Smooth muscle cell (in vitro differentiated cells): ENCODE measurements around the gene KLK12. TPM values are rescaled to one million over a fixed set of nuclear protein-coding genes. Genes with fewer than 3 reads are reported as not detected.

Experiments used
- DNase-seq: peaks from one replicate; lab custom pipeline; 2025; ENCODE audit not compliant: unreplicated experiment; lab: John Stamatoyannopoulos, UW
- H2AFZ ChIP-seq: fragments of 200-600 bp; sonication (generic); 2 replicates; pipeline ENCODE4 v1.6.0; 2016; ENCODE audit warnings: antibody characterized with exemption, low read depth, mild to moderate bottlenecking
- H3F3A ChIP-seq: fragments of 200-600 bp; sonication (generic); 2 replicates; pipeline ENCODE4 v1.6.0; 2017; ENCODE audit warnings: antibody characterized with exemption, low read depth
- H3K27ac ChIP-seq: fragments of 200-600 bp; sonication (generic); 2 replicates; pipeline ENCODE4 v1.5.1; 2016; ENCODE audit warnings: low read depth, mild to moderate bottlenecking
- H3K27me3 ChIP-seq: fragments of 200-600 bp; sonication (generic); 2 replicates; pipeline ENCODE4 v1.6.1; 2016; ENCODE audit warnings: low read depth, mild to moderate bottlenecking
- H3K36me3 ChIP-seq: fragments of 200-600 bp; sonication (generic); 2 replicates; pipeline ENCODE4 v1.5.1; 2016; ENCODE audit warnings: low read depth
- H3K4me1 ChIP-seq: fragments of 200-600 bp; sonication (generic); 2 replicates; pipeline ENCODE4 v1.5.1; 2016; ENCODE audit warnings: low read depth
- H3K4me2 ChIP-seq: fragments of 200-600 bp; sonication (generic); 2 replicates; pipeline ENCODE4 v1.6.0; 2016; ENCODE audit warnings: mild to moderate bottlenecking
- H3K4me3 ChIP-seq: fragments of 200-600 bp; sonication (generic); 2 replicates; pipeline ENCODE4 v1.5.1; 2016; ENCODE audit warnings: mild to moderate bottlenecking
- H3K79me2 ChIP-seq: fragments of 200-600 bp; sonication (generic); 2 replicates; pipeline ENCODE4 v1.6.0; 2016; ENCODE audit warnings: low read depth, mild to moderate bottlenecking
- H3K9ac ChIP-seq: fragments of 200-600 bp; sonication (generic); 2 replicates; pipeline ENCODE4 v1.6.0; 2016; ENCODE audit warnings: low read depth
- H3K9me3 ChIP-seq: fragments of 200-600 bp; sonication (generic); replicated peaks from 2 replicates; pipeline ENCODE4 v1.5.1; 2016; ENCODE audit warnings: low read depth
- H4K20me1 ChIP-seq: fragments of 200-600 bp; sonication (generic); 2 replicates; pipeline ENCODE4 v1.6.0; 2016; ENCODE audit warnings: low read depth
- WGBS: methylation state at CpG from one replicate; pipeline ENCODE4 v1.1.7; 2016; ENCODE audit warnings: low lambda C conversion rate; 5-methylcytosine and 5-hydroxymethylcytosine counted together
- polyA plus RNA-seq: library from polyadenylated mRNA; unstranded; fragments of >200 nt; fragmentation: Nextera tagmentation; extraction: Ambion mirVana; gene quantifications from 2 replicates; pipeline ENCODE4 v1.2.1, GENCODE V29; 2016
- total RNA-seq: library from RNA; depleted of rRNA; stranded (reverse); fragments of >200 nt; gene quantifications from 2 replicates; pipeline ENCODE4 v1.2.3, GENCODE V29; 2014
- TF ChIP-seq, protein P1 (sequence below): fragments of 200-600 bp; sonication (generic); IDR thresholded peaks from 2 replicates; pipeline ENCODE4 v1.5.1; 2017; ENCODE audit warnings: borderline replicate concordance, mild to moderate bottlenecking, antibody characterized with exemption; ENCODE audit not compliant: insufficient read depth, poor library complexity, severe bottlenecking

Gene KLK12
- total and polyA plus RNA-seq, 2 experiments from 2014 or later, result 1.7 to 1.9 TPM

GRCh38 chr19:50980208-50980607 is 54.6 kb downstream of the KLK12 start:
- H3K4me3 ChIP-seq, result no peak overlapping the region
- DNase-seq, result no peak
- H3K79me2 ChIP-seq, result no peaks in the 10 kb centered on the region
- TF ChIP-seq, protein P1, sequence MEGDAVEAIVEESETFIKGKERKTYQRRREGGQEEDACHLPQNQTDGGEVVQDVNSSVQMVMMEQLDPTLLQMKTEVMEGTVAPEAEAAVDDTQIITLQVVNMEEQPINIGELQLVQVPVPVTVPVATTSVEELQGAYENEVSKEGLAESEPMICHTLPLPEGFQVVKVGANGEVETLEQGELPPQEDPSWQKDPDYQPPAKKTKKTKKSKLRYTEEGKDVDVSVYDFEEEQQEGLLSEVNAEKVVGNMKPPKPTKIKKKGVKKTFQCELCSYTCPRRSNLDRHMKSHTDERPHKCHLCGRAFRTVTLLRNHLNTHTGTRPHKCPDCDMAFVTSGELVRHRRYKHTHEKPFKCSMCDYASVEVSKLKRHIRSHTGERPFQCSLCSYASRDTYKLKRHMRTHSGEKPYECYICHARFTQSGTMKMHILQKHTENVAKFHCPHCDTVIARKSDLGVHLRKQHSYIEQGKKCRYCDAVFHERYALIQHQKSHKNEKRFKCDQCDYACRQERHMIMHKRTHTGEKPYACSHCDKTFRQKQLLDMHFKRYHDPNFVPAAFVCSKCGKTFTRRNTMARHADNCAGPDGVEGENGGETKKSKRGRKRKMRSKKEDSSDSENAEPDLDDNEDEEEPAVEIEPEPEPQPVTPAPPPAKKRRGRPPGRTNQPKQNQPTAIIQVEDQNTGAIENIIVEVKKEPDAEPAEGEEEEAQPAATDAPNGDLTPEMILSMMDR, result no peak
- H3K27ac ChIP-seq, result no peak overlapping the region
- H3K36me3 ChIP-seq, result no peaks in the 10 kb centered on the region
- no peaks in the 10 kb centered on the region for H3F3A ChIP-seq
- H3K4me1 ChIP-seq, result no peaks in the 10 kb centered on the region
- WGBS, result 72% methylated on average over 9 of the region's 13 CpGs
- H2AFZ ChIP-seq, result no peak overlapping the region
- no peaks in the 10 kb centered on the region for H4K20me1 ChIP-seq
- H3K9me3 ChIP-seq, result no peaks in the 10 kb centered on the region
- H3K4me2 ChIP-seq, result no peak overlapping the region
- no peak overlapping the region for H3K9ac ChIP-seq
- peaks cover 19% of the 10 kb centered on the region for H3K27me3 ChIP-seq

GRCh38 chr19:50979758-50980157 is 55.0 kb downstream of the KLK12 start:
- H4K20me1 ChIP-seq, result no peaks in the 10 kb centered on the region
- WGBS, result 64% methylated on average over 6 of the region's 8 CpGs

More at GRCh38 chr19:50979758-50980157, 55.0 kb downstream of the KLK12 start:
- Histone ChIP-seq H2AFZ (no peak overlapping the region), H3F3A (no peaks in the 10 kb centered on the region), H3K27me3 (peaks cover 19% of the 10 kb centered on the region), H3K27ac (no peak overlapping the region), H3K9ac (no peak overlapping the region), H3K36me3 (no peaks in the 10 kb centered on the region), H3K79me2 (no peaks in the 10 kb centered on the region), H3K4me1 (no peaks in the 10 kb centered on the region), H3K4me2 (no peak overlapping the region), H3K4me3 (no peak overlapping the region), H3K9me3 (no peaks in the 10 kb centered on the region)
- TF ChIP-seq, protein P1, result no peak
- DNase-seq, result no peak

Other genes starting within 250 kb of the KLK12 start
- not detected in 2 replicates for gene ACP4, start 244.6 kb downstream of the KLK12 start, total RNA-seq
- 0.26 TPM in 2 replicates for gene ACP4, start 244.6 kb downstream of the KLK12 start, polyA plus RNA-seq
- gene KLK1, start 211.2 kb downstream of the KLK12 start, total RNA-seq, result 0.85 TPM in 1 of 2 replicates, not detected in the other
- not detected in 2 replicates for gene KLK1, start 211.2 kb downstream of the KLK12 start, polyA plus RNA-seq
- gene KLK15, start 201.4 kb downstream of the KLK12 start, total RNA-seq, result not detected in 2 replicates
- not detected in 2 replicates for gene KLK15, start 201.4 kb downstream of the KLK12 start, polyA plus RNA-seq
- gene KLK3, start 180.1 kb downstream of the KLK12 start, total RNA-seq, result not detected in 2 replicates
- not detected in 2 replicates for gene KLK3, start 180.1 kb downstream of the KLK12 start, polyA plus RNA-seq
- gene KLK2, start 161.6 kb downstream of the KLK12 start, total RNA-seq, result not detected in 2 replicates
- gene KLK2, start 161.6 kb downstream of the KLK12 start, polyA plus RNA-seq, result not detected in 2 replicates
- not detected in 2 replicates for gene KLK4, start 123.6 kb downstream of the KLK12 start, total RNA-seq
- 0.80 and 0.82 TPM in 2 replicates for gene KLK4, start 123.6 kb downstream of the KLK12 start, polyA plus RNA-seq
- 0.18 and 1.2 TPM in 2 replicates for gene KLK5, start 82.0 kb downstream of the KLK12 start, total RNA-seq
- gene KLK5, start 82.0 kb downstream of the KLK12 start, polyA plus RNA-seq, result 0.38 TPM in 1 of 2 replicates, not detected in the other
- 9.5 and 20.7 TPM in 2 replicates for gene KLK6, start 65.4 kb downstream of the KLK12 start, total RNA-seq
- 7.1 and 29.5 TPM in 2 replicates for gene KLK6, start 65.4 kb downstream of the KLK12 start, polyA plus RNA-seq
- gene KLK7, start 51.1 kb downstream of the KLK12 start, total RNA-seq, result 5.8 TPM in 1 of 2 replicates, not detected in the other
- gene KLK7, start 51.1 kb downstream of the KLK12 start, polyA plus RNA-seq, result 0.25 TPM in 1 of 2 replicates, not detected in the other
- 1.7 and 11.6 TPM in 2 replicates for gene KLK8, start 33.4 kb downstream of the KLK12 start, total RNA-seq
- gene KLK8, start 33.4 kb downstream of the KLK12 start, polyA plus RNA-seq, result 4.3 TPM in 1 of 2 replicates, not detected in the other
- 3.6 and 10.8 TPM in 2 replicates for gene KLK10, start 15.3 kb downstream of the KLK12 start, total RNA-seq
- 3.8 and 8.5 TPM in 2 replicates for gene KLK10, start 15.3 kb downstream of the KLK12 start, polyA plus RNA-seq
- 2.1 and 3.2 TPM in 2 replicates for gene KLK11, start 8.4 kb downstream of the KLK12 start, total RNA-seq
- gene KLK11, start 8.4 kb downstream of the KLK12 start, polyA plus RNA-seq, result 0.97 TPM in 1 of 2 replicates, not detected in the other
- 0.72 and 1.6 TPM in 2 replicates for gene KLK13, start 30.1 kb upstream of the KLK12 start, total RNA-seq
- 0.19 and 1.3 TPM in 2 replicates for gene KLK13, start 30.1 kb upstream of the KLK12 start, polyA plus RNA-seq
- 5.5 and 12.3 TPM in 2 replicates for gene KLK14, start 47.9 kb upstream of the KLK12 start, total RNA-seq
- gene KLK14, start 47.9 kb upstream of the KLK12 start, polyA plus RNA-seq, result 2.0 and 7.7 TPM in 2 replicates
- gene CTU1, start 73.4 kb upstream of the KLK12 start, total RNA-seq, result 4.7 and 5.1 TPM in 2 replicates
- gene CTU1, start 73.4 kb upstream of the KLK12 start, polyA plus RNA-seq, result 9.8 and 11.2 TPM in 2 replicates
- gene SIGLEC9, start 89.9 kb upstream of the KLK12 start, total RNA-seq, result not detected in 2 replicates
- gene SIGLEC9, start 89.9 kb upstream of the KLK12 start, polyA plus RNA-seq, result not detected in 2 replicates
- not detected in 2 replicates for gene SIGLEC7, start 107.3 kb upstream of the KLK12 start, total RNA-seq
- gene SIGLEC7, start 107.3 kb upstream of the KLK12 start, polyA plus RNA-seq, result not detected in 2 replicates
- not detected in 2 replicates for gene CD33, start 190.1 kb upstream of the KLK12 start, total RNA-seq
- gene CD33, start 190.1 kb upstream of the KLK12 start, polyA plus RNA-seq, result not detected in 2 replicates
- gene SIGLECL1, start 216.1 kb upstream of the KLK12 start, total RNA-seq, result not detected in 2 replicates
- not detected in 2 replicates for gene SIGLECL1, start 216.1 kb upstream of the KLK12 start, polyA plus RNA-seq